GM21526 (cell line): ENCODE results near the gene POMC.
"Not testable (repeated sequence)": the region's sequence is repeated elsewhere in the genome, so short reads cannot be mapped to it uniquely, and the experiment has no call there.

Source experiments
- ATAC-seq: cut with Tn5 transposase; IDR thresholded peaks from one replicate; pipeline ENCODE4 v1.9.1; 2021; ENCODE audit warnings: moderate library complexity; ENCODE audit not compliant: unreplicated experiment, low FRiP score

Gene POMC

GRCh38 chr2:25168256-25169072 is at the start of gene POMC:
POMC (minus strand) TSS chr2:25168580; CDS start chr2:25164772, 3,808 bp downstream.
- no peak for ATAC-seq

- no peak for ATAC-seq
These were observed 49.7 kb upstream of the POMC start for GRCh38 chr2:25218100-25218499.

- ATAC-seq, result peak; percentile 48
These were observed 47.7 kb upstream of the POMC start for GRCh38 chr2:25215948-25216679.

GRCh38 chr2:25215232-25215631 is 46.9 kb upstream of the POMC start:
- no peak for ATAC-seq

GRCh38 chr2:25213229-25213628 is 44.8 kb upstream of the POMC start:
- no peak for ATAC-seq

GRCh38 chr2:25210923-25211322 is 42.5 kb upstream of the POMC start:
- ATAC-seq, result not testable (repeated sequence)

- ATAC-seq, result no peak
These were observed 38.7 kb upstream of the POMC start for GRCh38 chr2:25207078-25207545.

GRCh38 chr2:25204190-25204838 is 35.9 kb upstream of the POMC start:
- ATAC-seq, result no peak

- no peak for ATAC-seq
These were observed 33.9 kb upstream of the POMC start for GRCh38 chr2:25202275-25202674.

- no peak for ATAC-seq
These were observed 33.4 kb upstream of the POMC start for GRCh38 chr2:25201794-25202193.

- no peak for ATAC-seq
These were observed 32.9 kb upstream of the POMC start for GRCh38 chr2:25201265-25201664.

GRCh38 chr2:25198576-25198975 is 30.2 kb upstream of the POMC start:
- no peak for ATAC-seq

- no peak for ATAC-seq
These were observed 29.8 kb upstream of the POMC start for GRCh38 chr2:25198209-25198525.

GRCh38 chr2:25197336-25198208 is 29.2 kb upstream of the POMC start:
- ATAC-seq, result no peak

- no peak for ATAC-seq
These were observed 26.3 kb upstream of the POMC start for GRCh38 chr2:25194576-25195122.

GRCh38 chr2:25190536-25190935 is 22.2 kb upstream of the POMC start:
- ATAC-seq, result no peak

- ATAC-seq, result no peak
These were observed 20.0 kb upstream of the POMC start for GRCh38 chr2:25188405-25188804.

- ATAC-seq, result no peak
These were observed 19.5 kb upstream of the POMC start for GRCh38 chr2:25187729-25188350.

- no peak for ATAC-seq
These were observed 15.9 kb upstream of the POMC start for GRCh38 chr2:25184254-25184653.

GRCh38 chr2:25178976-25179375 is 10.6 kb upstream of the POMC start:
- ATAC-seq, result no peak
